H9 (cell line): ENCODE measurements around the gene SPTBN5. TPM values are rescaled to one million over a fixed set of nuclear protein-coding genes. Genes with fewer than 3 reads are reported as not detected.

Experiments
- DNase-seq: peaks from one replicate; pipeline ENCODE4 v3.0.0-alpha.2; 2017
- H2AFZ ChIP-seq: one replicate; pipeline ENCODE4 v1.6.1; 2013; ENCODE audit warnings: mild to moderate bottlenecking, low read length, control low read depth, moderate library complexity
- H2AK5ac ChIP-seq: 2 replicates; pipeline ENCODE4 v1.6.1; 2013; ENCODE audit warnings: low read length, control low read depth, mixed read lengths; ENCODE audit not compliant: insufficient read length
- H2BK120ac ChIP-seq: one replicate; pipeline ENCODE4 v1.6.1; 2013; ENCODE audit warnings: low read depth, mild to moderate bottlenecking, low read length, control low read depth, inconsistent platforms; ENCODE audit not compliant: poor library complexity, severe bottlenecking
- H2BK12ac ChIP-seq: 2 replicates; pipeline ENCODE4 v1.6.1; 2013; ENCODE audit warnings: low read length, control low read depth, mixed read lengths, low read depth; ENCODE audit not compliant: insufficient read length
- H2BK15ac ChIP-seq: 2 replicates; pipeline ENCODE4 v1.6.1; 2013; ENCODE audit warnings: low read depth, low read length, control low read depth
- H2BK20ac ChIP-seq: one replicate; pipeline ENCODE4 v1.6.1; 2013; ENCODE audit warnings: low read depth, mild to moderate bottlenecking, low read length, control low read depth, inconsistent platforms; ENCODE audit not compliant: poor library complexity, severe bottlenecking
- H2BK5ac ChIP-seq: 2 replicates; pipeline ENCODE4 v1.6.1; 2013; ENCODE audit warnings: low read length, control low read depth, mixed read lengths; ENCODE audit not compliant: insufficient read length
- H3K14ac ChIP-seq: 2 replicates; pipeline ENCODE4 v1.6.1; 2013; ENCODE audit warnings: low read length, control low read depth; ENCODE audit not compliant: insufficient read depth
- H3K18ac ChIP-seq: 2 replicates; pipeline ENCODE4 v1.6.1; 2013; ENCODE audit warnings: low read depth, mild to moderate bottlenecking, mixed read lengths, low read length, control low read depth; ENCODE audit not compliant: insufficient read length
- H3K23ac ChIP-seq: 2 replicates; pipeline ENCODE4 v1.6.1; 2013; ENCODE audit warnings: low read length, control low read depth, mixed read lengths, low read depth; ENCODE audit not compliant: insufficient read length
- H3K23me2 ChIP-seq: 2 replicates; pipeline ENCODE4 v1.6.1; 2013; ENCODE audit warnings: low read depth, mild to moderate bottlenecking, mixed read lengths, low read length, control low read depth; ENCODE audit not compliant: insufficient read length, poor library complexity, severe bottlenecking
- H3K27ac ChIP-seq: 2 replicates; pipeline ENCODE4 v1.5.1; 2013; ENCODE audit warnings: low read length, control low read depth, mixed read lengths, low read depth; ENCODE audit not compliant: insufficient read length
- H3K27me3 ChIP-seq: 2 replicates; pipeline ENCODE4 v1.6.1; 2013; ENCODE audit warnings: low read length, control low read depth, inconsistent platforms; ENCODE audit not compliant: insufficient read depth
- H3K4ac ChIP-seq: 2 replicates; pipeline ENCODE4 v1.6.1; 2013; ENCODE audit warnings: low read depth, mild to moderate bottlenecking, control low read depth, inconsistent platforms, low read length, moderate library complexity
- H3K4me1 ChIP-seq: 2 replicates; pipeline ENCODE4 v1.6.1; 2013; ENCODE audit warnings: low read length, control low read depth, inconsistent platforms; ENCODE audit not compliant: insufficient read depth
- H3K4me2 ChIP-seq: 2 replicates; pipeline ENCODE4 v1.6.1; 2013; ENCODE audit warnings: low read length, control low read depth, mixed read lengths; ENCODE audit not compliant: insufficient read length, insufficient read depth
- H3K56ac ChIP-seq: 2 replicates; pipeline ENCODE4 v1.6.1; 2013; ENCODE audit warnings: low read depth, mild to moderate bottlenecking, mixed read lengths, low read length, control low read depth; ENCODE audit not compliant: insufficient read length
- H3K79me1 ChIP-seq: 2 replicates; pipeline ENCODE4 v1.6.1; 2013; ENCODE audit warnings: low read depth, mild to moderate bottlenecking, moderate library complexity, low read length, control low read depth, inconsistent platforms; ENCODE audit not compliant: insufficient read depth, poor library complexity, severe bottlenecking
- H3K79me2 ChIP-seq: 2 replicates; pipeline ENCODE4 v1.6.1; 2013; ENCODE audit warnings: low read length, control low read depth, inconsistent platforms; ENCODE audit not compliant: insufficient read depth
- H3K9ac ChIP-seq: 2 replicates; pipeline ENCODE4 v1.6.1; 2013; ENCODE audit warnings: low read length, control low read depth, mixed read lengths; ENCODE audit not compliant: insufficient read length; ENCODE audit errors: extremely low read depth
- H3K9me3 ChIP-seq: one replicate; pipeline ENCODE4 v1.6.1; 2013; ENCODE audit warnings: low read depth, low read length, inconsistent platforms; ENCODE audit not compliant: control insufficient read depth
- H3T11ph ChIP-seq: one replicate; pipeline ENCODE4 v1.6.1; 2013; ENCODE audit warnings: mild to moderate bottlenecking, low read length, control low read depth, inconsistent platforms
- H4K20me1 ChIP-seq: one replicate; pipeline ENCODE4 v1.6.1; 2013; ENCODE audit not compliant: control insufficient read depth, insufficient read length, insufficient read depth
- H4K5ac ChIP-seq: 2 replicates; pipeline ENCODE4 v1.6.1; 2013; ENCODE audit warnings: low read depth, mild to moderate bottlenecking, mixed read lengths, low read length, control low read depth; ENCODE audit not compliant: insufficient read length
- H4K8ac ChIP-seq: replicated peaks from 2 replicates; pipeline ENCODE4 v1.6.1; 2013; ENCODE audit warnings: low read length, control low read depth, mixed read lengths, low read depth; ENCODE audit not compliant: insufficient read length
- H4K91ac ChIP-seq: 2 replicates; pipeline ENCODE4 v1.6.1; 2013; ENCODE audit warnings: low read depth, mild to moderate bottlenecking, moderate library complexity, mixed read lengths, low read length, control low read depth; ENCODE audit not compliant: insufficient read length
- H3K27ac Mint-ChIP-seq, 3 experiments: 2 replicates in 2 of 3; 3 replicates in 1 of 3; pipeline ENCODE4 v1.8.0; 2020 to 2021; ENCODE audit warnings: mixed read lengths in 3 of 3, mild to moderate bottlenecking in 1 of 3, moderate library complexity in 1 of 3
- H3K27me3 Mint-ChIP-seq: 2 replicates; pipeline ENCODE4 v1.8.0; 2021; ENCODE audit warnings: low read depth, mild to moderate bottlenecking, moderate library complexity, mixed read lengths
- H3K36me3 Mint-ChIP-seq, 3 experiments: 2 replicates in 2 of 3; 3 replicates in 1 of 3; pipeline ENCODE4 v1.8.0; 2020 to 2021; ENCODE audit warnings: low read depth in 3 of 3, mixed read lengths in 3 of 3; ENCODE audit not compliant: insufficient read depth in 1 of 3
- H3K4me1 Mint-ChIP-seq, 2 experiments: 2 replicates each; pipeline ENCODE4 v1.8.0; 2020; ENCODE audit warnings: mixed read lengths in 2 of 2
- H3K4me3 Mint-ChIP-seq, 2 experiments: 2 replicates in 1 of 2; 3 replicates in 1 of 2; pipeline ENCODE4 v1.8.0; 2020 to 2021; ENCODE audit warnings: mild to moderate bottlenecking in 2 of 2, mixed read lengths in 2 of 2, moderate library complexity in 1 of 2
- H3K9me3 Mint-ChIP-seq, 2 experiments: 2 replicates in 1 of 2; 3 replicates in 1 of 2; pipeline ENCODE4 v1.8.0; 2020; ENCODE audit warnings: mild to moderate bottlenecking in 2 of 2, mixed read lengths in 2 of 2, moderate library complexity in 1 of 2
- CTCF ChIP-seq: fragments of 200-600 bp; sonication (generic); conservative IDR thresholded peaks from 3 replicates; pipeline ENCODE4 v1.8.0; 2021; ENCODE audit warnings: antibody characterized with exemption, mild to moderate bottlenecking
- WGBS: extraction: QIAGEN DNeasy Blood & Tissue Kit; methylation state at CpG from one replicate; pipeline ENCODE4 v1.1.7; 2013; ENCODE audit warnings: missing lambda C conversion rate, low lambda C conversion rate, mixed read lengths; ENCODE audit not compliant: insufficient read length; ENCODE audit errors: extremely low coverage; 5-methylcytosine and 5-hydroxymethylcytosine counted together
- total RNA-seq: library from RNA; stranded (reverse); gene quantifications from 2 replicates; pipeline ENCODE4 v1.2.1, GENCODE V29; 2021

SPTBN5 gene
- total RNA-seq, 1 experiment from 2014 or later: 0.90 TPM

GRCh38 chr15:41896566-41896965 is 2.7 kb upstream of the SPTBN5 start:
- Histone ChIP-seq H3K4me1 (no peaks in the 10 kb centered on the region), H3K27ac (no peak overlapping the region), H3K4me2 (no peak overlapping the region), H4K91ac (no peak overlapping the region), H3K14ac (no peak overlapping the region), H2BK120ac (no peak overlapping the region), H2BK5ac (no peak overlapping the region), H3K79me1 (no peaks in the 10 kb centered on the region), H2BK15ac (no peak overlapping the region), H2BK12ac (no peak overlapping the region), H3K27me3 (no peaks in the 10 kb centered on the region), H2BK20ac (no peak overlapping the region), H3K9ac (no peak overlapping the region), H4K8ac (no peak overlapping the region), H2AK5ac (no peak overlapping the region), H3T11ph (no peak overlapping the region), H3K79me2 (no peaks in the 10 kb centered on the region), H3K4ac (no peak overlapping the region), H4K20me1 (no peaks in the 10 kb centered on the region), H4K5ac (no peak overlapping the region), H3K56ac (no peak overlapping the region), H3K23me2 (no peaks in the 10 kb centered on the region), H3K23ac (no peak overlapping the region), H3K18ac (no peak overlapping the region), H3K9me3 (no peaks in the 10 kb centered on the region), H2AFZ (no peak overlapping the region)
- Mint-ChIP-seq H3K36me3 (peaks cover 6 to 38% (median 19%) of the 10 kb centered on the region in 3 experiments), H3K4me3 (no peak overlapping the region), H3K27me3 (no peaks in the 10 kb centered on the region), H3K9me3 (no peaks in the 10 kb centered on the region; a peak in 1 of 5 replicates), H3K4me1 (peaks cover 0 to 5% of the 10 kb centered on the region in 2 experiments; a peak in 2 of 4 replicates), H3K27ac (peak overlapping the region in 1 of 3 experiments; percentile 48; a peak in 1 of 7 replicates)
- no peak for DNase-seq
- no peak for TF ChIP-seq CTCF
- no CpG with 5 or more reads among the region's 6 CpGs for whole genome bisulfite sequencing
